Measurements from ENCODE around the gene TPCN1. TPM values are rescaled to one million over a fixed set of nuclear protein-coding genes. Genes with fewer than 3 reads are reported as not detected.

TPCN1 gene
- total RNA-seq, 2 experiments from 2014 or later: 47.3 to 49.2 TPM

DNA sequence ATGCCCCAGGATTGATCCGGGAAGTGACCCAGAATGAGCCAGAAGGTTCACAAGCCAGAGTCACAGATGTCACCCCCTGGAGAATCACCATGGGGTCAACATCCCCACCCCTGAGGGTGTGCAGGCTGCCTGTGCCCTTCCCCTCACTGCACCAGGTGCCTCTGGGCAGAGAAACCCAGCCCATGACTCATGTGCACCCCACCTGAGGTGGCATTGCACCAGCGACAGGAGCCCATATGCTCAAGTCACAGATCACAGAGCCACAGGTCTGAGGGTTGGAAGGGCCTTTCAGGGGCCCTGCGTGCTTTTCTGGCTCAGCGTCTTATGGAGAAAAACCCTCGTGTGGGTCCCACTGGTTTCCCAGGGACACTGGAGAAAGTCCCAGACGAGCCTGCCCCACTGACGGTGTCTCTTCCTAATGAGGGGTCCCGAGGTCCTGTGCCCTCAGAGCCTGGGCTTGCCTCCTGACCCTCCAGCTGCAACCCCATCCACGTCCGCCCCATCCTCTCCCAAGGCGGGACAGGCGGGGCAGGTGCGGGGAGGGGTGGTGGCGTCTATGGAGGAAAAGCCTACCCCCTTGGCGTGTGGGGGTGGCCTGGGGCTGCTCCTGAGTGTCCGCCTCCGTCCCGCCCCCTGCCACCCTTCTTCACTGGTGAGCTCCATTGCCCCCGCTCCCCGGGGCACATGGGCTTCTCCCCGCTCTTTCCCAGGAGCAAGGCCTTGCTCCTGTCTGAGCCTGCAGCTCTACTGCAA, 66.1 kb downstream of the TPCN1 start:
- no peak overlapping the region for H3K27ac Mint-ChIP-seq
- peaks cover 7% of the 10 kb centered on the region for H3K36me3 Mint-ChIP-seq (ENCODE audit: low read depth)
- H3K4me3 Mint-ChIP-seq: no peak overlapping the region
- intact Hi-C loops (cut with micrococcal nuclease): no loop called here
- no peaks in the 10 kb centered on the region for H3K27me3 Mint-ChIP-seq (ENCODE audit: low read depth)
- no peaks in the 10 kb centered on the region for H3K4me1 Mint-ChIP-seq (ENCODE audit: low read depth)
- CTCF ChIA-PET: no interaction called here
- DNase-seq: no peak
- no peaks in the 10 kb centered on the region for H3K9me3 Mint-ChIP-seq

DNA sequence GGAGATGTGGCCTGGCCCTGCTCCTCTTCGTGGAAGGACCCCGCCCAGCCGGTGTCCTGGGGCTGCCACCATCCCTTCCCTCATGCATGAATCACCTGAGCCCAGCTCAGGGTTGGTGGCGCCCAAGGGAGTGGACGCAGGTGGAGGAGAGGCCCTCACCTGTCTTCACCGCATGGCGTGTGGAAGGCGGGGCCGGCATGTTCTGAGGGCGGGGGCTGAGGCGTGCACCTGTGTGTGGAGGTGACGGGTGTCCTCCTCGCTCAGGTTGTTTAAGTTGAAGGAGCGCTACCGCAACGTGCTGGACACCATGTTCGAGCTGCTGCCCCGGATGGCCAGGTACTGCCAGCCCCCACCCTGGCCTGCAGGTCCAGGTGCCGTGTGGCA, 66.6 kb downstream of the TPCN1 start:
- CTCF ChIA-PET: no interaction called here
- intact Hi-C loops (cut with micrococcal nuclease): no loop called here

DNA sequence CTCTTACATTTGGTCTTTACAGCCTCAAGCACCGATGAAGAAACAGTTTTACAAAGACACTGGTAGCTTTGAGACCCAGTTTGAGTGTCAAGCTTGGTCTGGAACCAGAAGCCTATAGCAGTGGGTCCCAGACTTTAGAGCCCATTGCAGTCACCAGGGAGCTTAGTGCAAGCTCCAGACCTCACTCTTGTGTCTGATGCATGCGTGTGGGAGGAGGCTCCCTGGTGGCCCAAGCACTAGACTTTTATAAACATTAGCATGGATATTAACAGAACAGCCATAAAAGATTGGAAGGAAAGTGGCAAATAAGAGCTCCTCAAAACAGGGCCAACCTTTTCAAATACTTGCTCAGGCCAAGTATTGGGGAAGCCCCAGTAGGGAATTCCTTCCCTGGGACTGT, 68.1 kb downstream of the TPCN1 start:
- Mint-ChIP-seq H3K9me3 (no peaks in the 10 kb centered on the region), H3K4me1 (ENCODE audit: low read depth) (no peaks in the 10 kb centered on the region), H3K36me3 (ENCODE audit: low read depth) (peaks cover 9% of the 10 kb centered on the region), H3K4me3 (no peak overlapping the region), H3K27ac (no peak overlapping the region), H3K27me3 (ENCODE audit: low read depth) (no peaks in the 10 kb centered on the region)
- intact Hi-C loops (cut with micrococcal nuclease): no loop called here
- no peak for DNase-seq
- CTCF ChIA-PET: interaction anchor here (1.0 kb wide), 1 partner anchor 23 kb away, joined by 3 read pairs; no protein-coding TSS in a partner anchor

More for the DNA sequence above, 66.6 kb downstream of the TPCN1 start:
- peaks cover 8% of the 10 kb centered on the region for H3K36me3 Mint-ChIP-seq (ENCODE audit: low read depth)
- no peak overlapping the region for H3K4me3 Mint-ChIP-seq
- H3K27ac Mint-ChIP-seq: no peak overlapping the region
- H3K4me1 Mint-ChIP-seq (ENCODE audit: low read depth): no peaks in the 10 kb centered on the region
- H3K27me3 Mint-ChIP-seq (ENCODE audit: low read depth): no peaks in the 10 kb centered on the region
- DNase-seq: no peak
- H3K9me3 Mint-ChIP-seq: no peaks in the 10 kb centered on the region

DNA sequence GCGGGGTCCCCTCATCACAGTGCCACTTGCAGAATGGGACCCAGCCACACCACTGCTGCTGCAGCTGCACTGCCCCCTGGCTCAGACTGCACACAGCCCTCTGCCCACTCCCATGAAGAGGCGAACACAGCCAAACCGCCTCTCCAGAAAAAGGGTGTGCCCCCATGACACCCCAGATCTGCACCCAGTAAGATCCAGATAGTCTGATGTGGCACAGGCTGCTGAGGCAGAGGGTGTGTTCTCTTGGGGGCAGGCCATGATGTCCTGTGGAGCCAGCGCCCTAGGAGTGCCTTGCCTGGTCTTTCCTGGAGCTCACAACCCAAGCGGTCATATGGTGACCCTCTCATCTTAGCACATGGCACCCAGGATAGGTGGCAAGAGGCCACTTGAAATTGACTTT, 69.2 kb downstream of the TPCN1 start:
- Mint-ChIP-seq H3K27ac (no peak overlapping the region), H3K4me1 (ENCODE audit: low read depth) (no peaks in the 10 kb centered on the region), H3K36me3 (ENCODE audit: low read depth) (peaks cover 9% of the 10 kb centered on the region), H3K4me3 (no peak overlapping the region), H3K9me3 (no peaks in the 10 kb centered on the region), H3K27me3 (ENCODE audit: low read depth) (no peaks in the 10 kb centered on the region)
- DNase-seq: no peak
- CTCF ChIA-PET: no interaction called here
- intact Hi-C loops (cut with micrococcal nuclease): no loop called here

DNA sequence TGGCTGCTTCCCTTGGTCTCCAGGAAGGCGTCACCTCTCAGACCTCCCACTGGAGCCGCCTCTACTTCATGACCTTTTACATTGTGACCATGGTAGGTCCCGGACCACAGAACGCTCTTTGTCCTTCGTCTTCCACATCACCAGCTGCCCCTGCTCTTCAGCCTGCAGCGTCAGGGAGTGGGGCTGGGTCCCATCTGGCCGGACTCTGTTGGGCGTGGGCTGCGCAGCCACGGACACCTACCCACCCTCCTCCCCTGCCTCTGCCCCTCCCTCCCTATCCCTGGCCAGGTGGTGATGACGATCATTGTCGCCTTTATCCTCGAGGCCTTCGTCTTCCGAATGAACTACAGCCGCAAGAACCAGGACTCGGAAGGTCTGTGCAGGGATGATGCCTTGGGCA, 70.3 kb downstream of the TPCN1 start:
- DNase-seq: no peak
- intact Hi-C loops (cut with micrococcal nuclease): no loop called here
- peaks cover 6% of the 10 kb centered on the region for H3K36me3 Mint-ChIP-seq (ENCODE audit: low read depth)
- no peaks in the 10 kb centered on the region for H3K27me3 Mint-ChIP-seq (ENCODE audit: low read depth)
- H3K4me1 Mint-ChIP-seq (ENCODE audit: low read depth): no peaks in the 10 kb centered on the region
- no peak overlapping the region for H3K27ac Mint-ChIP-seq
- H3K4me3 Mint-ChIP-seq: no peak overlapping the region
- CTCF ChIA-PET: no interaction called here
- H3K9me3 Mint-ChIP-seq: no peaks in the 10 kb centered on the region

DNA sequence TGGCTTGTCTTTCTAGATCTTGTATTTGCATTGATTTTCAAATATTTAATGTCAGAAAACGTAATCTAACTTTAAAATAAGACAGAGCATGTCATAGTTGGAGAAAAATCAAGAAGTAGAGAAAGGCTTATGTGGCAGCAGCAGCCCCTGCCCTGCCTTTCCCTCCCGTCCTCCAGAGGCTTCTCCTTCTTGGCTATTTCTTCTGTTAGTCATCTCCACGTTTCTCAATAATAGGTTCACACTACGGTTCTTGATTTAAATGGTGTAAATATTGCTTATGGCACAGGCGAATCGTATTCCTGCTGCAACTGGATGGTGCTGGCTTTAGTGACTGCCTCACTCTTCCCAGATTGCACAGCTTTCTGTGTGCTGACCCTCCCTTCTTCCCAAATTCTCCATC, 70.8 kb downstream of the TPCN1 start:
- Mint-ChIP-seq H3K4me3 (no peak overlapping the region), H3K27me3 (ENCODE audit: low read depth) (no peaks in the 10 kb centered on the region), H3K9me3 (no peaks in the 10 kb centered on the region), H3K36me3 (ENCODE audit: low read depth) (peaks cover 6% of the 10 kb centered on the region), H3K4me1 (ENCODE audit: low read depth) (no peaks in the 10 kb centered on the region), H3K27ac (no peak overlapping the region)
- DNase-seq: no peak
- intact Hi-C loops (cut with micrococcal nuclease): no loop called here
- CTCF ChIA-PET: no interaction called here

DNA sequence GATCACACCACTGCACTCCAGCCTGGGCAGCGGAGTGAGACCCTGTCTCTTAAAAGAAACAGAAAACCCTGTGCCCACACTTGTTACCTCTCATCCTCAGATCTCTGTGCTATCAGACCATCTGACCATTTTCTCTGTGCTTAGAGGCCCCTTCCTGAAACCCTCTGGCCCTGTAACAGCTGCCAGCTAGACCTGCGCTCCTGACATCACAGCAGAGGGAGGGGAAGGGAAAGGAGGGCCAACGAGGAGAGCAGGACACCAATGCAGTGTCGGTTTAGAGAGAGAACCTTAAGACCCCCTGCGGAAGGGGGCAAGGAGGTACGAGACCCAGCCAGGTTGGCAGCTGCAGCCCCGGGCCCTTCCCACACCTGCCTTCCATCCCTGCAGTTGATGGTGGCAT, 71.3 kb downstream of the TPCN1 start:
- no peak for DNase-seq
- Mint-ChIP-seq H3K27ac (peak overlapping the region; percentile 5), H3K9me3 (no peaks in the 10 kb centered on the region), H3K36me3 (ENCODE audit: low read depth) (peaks cover 6% of the 10 kb centered on the region), H3K4me1 (ENCODE audit: low read depth) (no peaks in the 10 kb centered on the region), H3K4me3 (no peak overlapping the region), H3K27me3 (ENCODE audit: low read depth) (no peaks in the 10 kb centered on the region)
- CTCF ChIA-PET: no interaction called here
- intact Hi-C loops (cut with micrococcal nuclease): no loop called here

DNA sequence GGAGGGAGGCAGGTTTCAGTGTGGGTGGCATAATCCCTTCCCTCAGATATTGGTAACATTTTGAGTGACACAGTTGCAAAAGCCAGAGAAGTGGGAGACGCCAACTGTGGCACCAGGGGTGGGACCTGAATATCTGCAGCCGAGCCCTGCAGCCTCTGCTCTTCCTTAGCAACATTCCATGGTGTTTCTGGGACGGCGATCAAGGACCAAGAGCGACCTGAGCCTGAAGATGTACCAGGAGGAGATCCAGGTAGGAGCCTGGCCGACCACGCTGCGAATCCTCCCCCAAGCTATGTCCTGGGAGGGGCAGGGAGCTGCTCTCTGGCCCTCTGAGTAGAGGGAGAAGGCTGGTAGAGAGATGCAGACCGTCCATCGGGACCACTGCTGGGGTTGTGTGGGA, 71.8 kb downstream of the TPCN1 start:
- no peaks in the 10 kb centered on the region for H3K27me3 Mint-ChIP-seq (ENCODE audit: low read depth)
- CTCF ChIA-PET: no interaction called here
- H3K4me3 Mint-ChIP-seq: no peak overlapping the region
- H3K9me3 Mint-ChIP-seq: no peaks in the 10 kb centered on the region
- DNase-seq: no peak
- intact Hi-C loops (cut with micrococcal nuclease): no loop called here
- no peak overlapping the region for H3K27ac Mint-ChIP-seq
- no peaks in the 10 kb centered on the region for H3K4me1 Mint-ChIP-seq (ENCODE audit: low read depth)
- H3K36me3 Mint-ChIP-seq (ENCODE audit: low read depth): peaks cover 6% of the 10 kb centered on the region

DNA sequence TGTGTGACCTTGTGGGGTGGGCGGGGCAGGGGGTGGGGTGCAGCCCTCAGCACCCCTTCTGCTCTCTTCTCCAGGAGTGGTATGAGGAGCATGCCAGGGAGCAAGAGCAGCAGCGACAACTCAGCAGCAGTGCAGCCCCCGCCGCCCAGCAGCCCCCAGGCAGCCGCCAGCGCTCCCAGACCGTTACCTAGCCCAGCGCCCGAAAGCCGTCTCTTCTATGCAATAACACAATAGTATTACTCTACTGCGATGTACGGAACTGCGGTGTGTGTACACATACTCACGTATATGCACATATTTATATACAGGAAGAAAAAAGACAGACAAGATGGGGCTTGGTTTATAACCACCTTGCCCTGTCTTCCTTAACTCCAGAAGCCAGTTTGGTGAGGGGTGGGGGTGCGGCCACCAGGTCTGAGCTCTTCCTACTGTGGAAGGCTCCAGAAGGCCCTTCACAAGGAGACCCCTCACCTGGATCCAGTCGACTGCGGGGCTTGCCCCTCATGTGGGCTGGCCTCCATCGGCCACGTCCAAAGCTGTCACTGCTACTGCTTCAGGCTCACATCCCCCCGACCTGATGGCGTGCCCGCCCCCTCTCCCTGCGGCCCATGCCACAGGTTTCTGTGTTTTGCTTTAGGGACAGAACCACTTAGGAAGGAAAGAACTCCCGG, 74.8 kb downstream of the TPCN1 start:
- Mint-ChIP-seq H3K36me3 (ENCODE audit: low read depth) (peaks cover 8% of the 10 kb centered on the region), H3K4me3 (no peak overlapping the region), H3K4me1 (ENCODE audit: low read depth) (no peaks in the 10 kb centered on the region), H3K9me3 (no peaks in the 10 kb centered on the region), H3K27me3 (ENCODE audit: low read depth) (no peaks in the 10 kb centered on the region), H3K27ac (no peak overlapping the region)
- CTCF ChIA-PET: no interaction called here
- no peak for DNase-seq
- intact Hi-C loops (cut with micrococcal nuclease): no loop called here

DNA sequence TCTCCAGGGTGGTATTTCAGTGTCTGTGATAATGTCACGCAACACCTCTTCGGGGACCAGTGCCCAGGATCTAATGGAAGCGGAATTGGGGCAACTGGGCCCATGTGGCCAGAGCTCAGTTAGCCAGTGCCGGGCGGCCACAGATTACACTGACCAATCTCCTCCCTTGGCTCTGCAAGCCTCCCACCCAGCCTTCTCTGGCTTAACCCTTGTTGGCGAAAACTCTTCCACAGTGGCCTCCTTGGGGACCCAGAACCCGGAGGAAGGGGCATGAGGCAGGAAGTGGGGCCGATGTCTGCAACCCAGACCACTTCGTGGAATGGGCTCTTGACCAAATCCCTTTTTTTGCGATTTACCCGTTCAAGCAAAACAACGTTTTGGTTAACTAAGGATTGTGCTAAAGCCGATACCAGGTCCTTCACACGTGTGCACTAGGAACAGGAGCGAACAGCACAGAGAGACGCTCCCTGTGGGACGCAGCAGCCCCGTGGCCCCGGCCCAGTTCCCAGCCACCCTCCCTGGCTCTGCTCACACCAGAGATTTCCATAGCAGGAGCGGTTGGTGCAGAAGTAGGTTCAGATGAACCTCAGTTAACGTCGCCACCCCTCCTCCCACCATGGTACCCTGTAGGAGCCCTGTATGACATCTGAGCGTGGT, 75.4 kb downstream of the TPCN1 start:
- Mint-ChIP-seq H3K27me3 (ENCODE audit: low read depth) (no peaks in the 10 kb centered on the region), H3K9me3 (no peaks in the 10 kb centered on the region), H3K27ac (no peak overlapping the region), H3K4me3 (no peak overlapping the region), H3K4me1 (ENCODE audit: low read depth) (peaks cover 1% of the 10 kb centered on the region), H3K36me3 (ENCODE audit: low read depth) (peaks cover 6% of the 10 kb centered on the region)
- no peak for DNase-seq
- intact Hi-C loops (cut with micrococcal nuclease): no loop called here
- CTCF ChIA-PET: interaction anchor here (0.6 kb wide), 1 partner anchor 71 kb away, joined by 3 read pairs; no protein-coding TSS in a partner anchor

DNA sequence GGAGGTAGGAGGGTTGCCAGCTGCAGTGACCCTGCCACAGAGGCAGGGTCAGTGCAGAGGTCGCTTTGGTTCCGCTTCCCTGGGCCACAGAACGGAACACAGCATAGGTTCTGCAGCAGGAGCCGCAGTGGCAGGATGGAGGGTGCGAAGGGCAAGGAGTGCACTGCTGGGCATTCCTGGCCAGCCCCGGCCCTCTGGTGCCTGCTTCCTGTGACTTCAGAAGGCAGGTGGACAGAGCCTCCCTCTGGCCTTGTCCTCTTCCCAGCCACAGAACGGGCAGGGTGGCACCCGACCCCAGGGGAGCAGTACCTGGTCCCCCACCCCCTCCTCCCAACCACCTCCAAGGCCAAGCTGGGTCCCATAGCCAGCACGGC, 75.9 kb downstream of the TPCN1 start:
- H3K4me3 Mint-ChIP-seq: no peak overlapping the region
- CTCF ChIA-PET: interaction anchor here (0.6 kb wide), 1 partner anchor 71 kb away, joined by 3 read pairs; no protein-coding TSS in a partner anchor
- H3K27me3 Mint-ChIP-seq (ENCODE audit: low read depth): no peaks in the 10 kb centered on the region
- DNase-seq: no peak
- no peak overlapping the region for H3K27ac Mint-ChIP-seq
- intact Hi-C loops (cut with micrococcal nuclease): no loop called here
- peaks cover 7% of the 10 kb centered on the region for H3K36me3 Mint-ChIP-seq (ENCODE audit: low read depth)
- H3K9me3 Mint-ChIP-seq: no peaks in the 10 kb centered on the region
- peaks cover 2% of the 10 kb centered on the region for H3K4me1 Mint-ChIP-seq (ENCODE audit: low read depth)

DNA sequence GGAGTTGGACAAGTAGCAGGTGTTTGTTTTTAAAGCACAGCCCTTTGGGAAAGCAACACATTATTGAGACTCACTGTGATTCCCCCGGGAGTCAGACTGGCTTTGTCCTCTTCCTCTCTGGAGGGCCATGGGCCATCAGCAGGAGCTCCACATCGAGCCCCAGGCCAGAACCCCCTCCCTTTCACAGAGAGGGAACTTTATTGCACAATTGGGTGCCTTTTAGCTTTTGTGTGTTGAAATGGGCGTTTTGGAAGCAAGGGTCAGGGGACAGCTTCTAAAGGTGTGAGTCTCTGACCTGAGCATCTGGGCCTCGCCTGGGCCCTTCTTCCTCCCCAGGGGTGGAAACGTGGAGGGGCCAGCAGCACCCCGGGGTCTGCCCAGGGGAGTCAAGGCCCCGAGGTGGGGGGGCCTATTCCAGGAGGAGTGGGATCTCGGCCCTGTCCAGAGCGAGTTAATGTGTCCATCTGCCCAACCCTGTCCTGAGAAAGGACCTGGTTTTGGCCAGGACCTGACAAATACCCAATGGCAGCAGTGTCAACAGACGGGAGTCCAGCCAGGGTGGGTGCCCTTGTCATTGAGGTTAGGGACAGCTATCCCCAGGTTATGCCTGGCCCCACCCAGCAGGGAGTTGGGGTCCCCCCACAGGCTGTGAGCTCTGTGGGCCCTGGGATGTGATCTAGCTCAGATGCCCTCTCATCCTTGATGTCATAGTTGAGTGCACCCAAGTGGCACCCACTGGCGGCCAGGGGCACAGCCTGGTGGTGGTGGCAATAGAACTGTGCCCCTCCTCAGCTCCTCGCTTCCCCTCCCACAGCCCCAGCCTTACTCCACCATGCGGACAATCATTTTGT, 76.6 kb downstream of the TPCN1 start:
- intact Hi-C loops (cut with micrococcal nuclease): no loop called here
- Mint-ChIP-seq H3K4me1 (ENCODE audit: low read depth) (peaks cover 7% of the 10 kb centered on the region), H3K4me3 (no peak overlapping the region), H3K27ac (no peak overlapping the region), H3K27me3 (ENCODE audit: low read depth) (no peaks in the 10 kb centered on the region), H3K36me3 (ENCODE audit: low read depth) (peaks cover 11% of the 10 kb centered on the region), H3K9me3 (no peaks in the 10 kb centered on the region)
- DNase-seq: no peak
- CTCF ChIA-PET: interaction anchor here (1.2 kb wide), 1 partner anchor 13 kb away, joined by 4 read pairs; no protein-coding TSS in a partner anchor
